ENCODE measurements around the gene APP. TPM values are rescaled to one million over a fixed set of nuclear protein-coding genes. Genes with fewer than 3 reads are reported as not detected.

Gene APP
- total RNA-seq, 2 experiments from 2014 or later, result 14.5 to 14.9 TPM

DNA sequence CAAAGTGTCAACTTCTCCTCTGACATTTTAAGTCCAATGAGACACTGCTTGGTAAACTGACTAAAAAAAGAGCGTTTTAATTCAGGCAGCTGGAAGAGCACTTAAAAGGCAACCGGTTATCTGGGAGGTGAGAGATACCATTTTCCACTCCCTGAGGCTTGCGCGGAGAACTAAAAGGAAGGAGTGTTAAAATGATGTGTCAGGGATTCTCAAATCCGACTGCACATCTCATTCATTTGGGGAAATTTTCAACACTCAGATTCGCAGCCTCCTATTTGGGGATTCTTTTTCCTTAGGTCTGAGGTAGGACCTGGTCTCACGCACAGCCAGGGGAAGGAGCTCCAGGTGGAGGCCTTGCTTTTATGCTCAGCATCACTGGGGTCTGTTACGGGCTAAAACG is 281.9 kb downstream of the APP start:
- ATAC-seq (no peak), DNase-seq (no peak)
- no peak overlapping the region for H3K4me3 Mint-ChIP-seq
- POLR2A ChIA-PET, result no interaction called here
- no peaks in the 10 kb centered on the region for H3K4me1 Mint-ChIP-seq (ENCODE audit: low read depth)
- CTCF ChIA-PET, result interaction anchor here (1.4 kb wide), 1 partner anchor 282 kb away, joined by 4 read pairs; no protein-coding TSS in a partner anchor
- H3K27me3 Mint-ChIP-seq (ENCODE audit: low read depth), result no peaks in the 10 kb centered on the region
- H3K36me3 Mint-ChIP-seq (ENCODE audit: low read depth), result no peaks in the 10 kb centered on the region
- H3K9me3 Mint-ChIP-seq (ENCODE audit: insufficient read depth), result no peaks in the 10 kb centered on the region
- H3K27ac Mint-ChIP-seq, result no peak overlapping the region

DNA sequence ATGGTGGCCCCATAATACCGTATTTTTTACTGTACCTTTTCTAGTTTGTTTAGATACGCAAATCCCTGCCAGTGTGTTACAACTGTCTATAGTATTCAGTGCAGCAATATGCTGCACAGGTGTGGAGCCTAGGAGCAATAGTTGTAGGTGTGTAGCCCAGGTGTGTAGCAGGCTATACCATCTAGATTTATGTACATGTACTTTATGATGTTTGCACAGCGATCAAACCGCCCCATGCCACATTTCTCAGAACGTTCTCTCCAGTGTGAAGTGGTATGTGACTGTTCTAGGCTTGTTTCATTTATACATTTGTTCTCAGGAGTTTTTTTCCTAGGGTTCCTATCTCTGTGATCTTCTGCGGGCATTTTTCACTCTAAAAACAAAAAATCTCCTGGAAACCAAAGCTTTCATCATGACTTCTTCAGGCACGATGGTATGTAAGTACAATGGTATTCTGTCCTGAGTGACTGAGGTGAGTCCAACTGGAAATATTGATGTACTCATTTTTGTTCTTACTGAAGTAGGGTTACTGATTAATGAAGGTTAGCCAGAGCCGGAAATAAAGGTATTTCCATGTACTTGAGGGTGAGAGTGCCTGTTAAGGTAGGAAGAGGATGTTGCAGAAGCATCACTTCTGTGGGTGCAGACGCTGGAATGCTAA is 282.8 kb downstream of the APP start:
- DNase-seq (no peak), ATAC-seq (no peak)
- no peaks in the 10 kb centered on the region for H3K9me3 Mint-ChIP-seq (ENCODE audit: insufficient read depth)
- no peaks in the 10 kb centered on the region for H3K27me3 Mint-ChIP-seq (ENCODE audit: low read depth)
- ChIA-PET CTCF (interaction anchor here (1.0 to 1.2 kb wide), 2 partner anchors 8 to 283 kb away, joined by 3 to 5 read pairs; partner anchors contain the start of gene APP), POLR2A (no interaction called here)
- H3K36me3 Mint-ChIP-seq (ENCODE audit: low read depth), result no peaks in the 10 kb centered on the region
- H3K4me3 Mint-ChIP-seq, result no peak overlapping the region
- no peak overlapping the region for H3K27ac Mint-ChIP-seq
- no peaks in the 10 kb centered on the region for H3K4me1 Mint-ChIP-seq (ENCODE audit: low read depth)

DNA sequence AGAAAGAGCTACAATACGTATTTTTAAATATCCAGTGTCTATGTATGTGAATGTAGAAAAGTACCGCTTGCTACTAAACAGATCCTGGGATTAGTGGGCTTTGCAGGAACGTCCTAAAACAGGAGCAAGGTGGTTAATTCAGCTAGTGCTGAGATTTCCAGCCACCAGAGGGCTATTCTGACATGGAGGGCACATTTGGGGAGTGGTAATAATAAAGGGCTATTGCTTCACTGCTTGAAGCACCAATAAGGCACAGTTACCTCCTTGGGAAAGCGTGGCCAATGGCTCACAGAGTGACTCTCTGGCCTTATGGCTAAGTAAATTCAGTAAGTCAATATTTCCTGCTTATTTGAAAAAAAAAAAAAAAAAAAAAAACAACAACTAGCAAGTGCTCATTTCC is 283.4 kb downstream of the APP start:
- no peaks in the 10 kb centered on the region for H3K9me3 Mint-ChIP-seq (ENCODE audit: insufficient read depth)
- H3K4me1 Mint-ChIP-seq (ENCODE audit: low read depth), result no peaks in the 10 kb centered on the region
- CTCF ChIA-PET, result interaction anchor here (1.0 to 1.2 kb wide), 2 partner anchors 9 to 283 kb away, joined by 3 to 5 read pairs; partner anchors contain the start of gene APP
- H3K27ac Mint-ChIP-seq, result no peak overlapping the region
- DNase-seq, result no peak
- no peak overlapping the region for H3K4me3 Mint-ChIP-seq
- H3K27me3 Mint-ChIP-seq (ENCODE audit: low read depth), result no peaks in the 10 kb centered on the region
- no peak for ATAC-seq
- POLR2A ChIA-PET, result no interaction called here
- H3K36me3 Mint-ChIP-seq (ENCODE audit: low read depth), result no peaks in the 10 kb centered on the region

GRCh38 chr21:25885880-25886279 is 284.7 kb downstream of the APP start:
- no peaks in the 10 kb centered on the region for H3K27me3 Mint-ChIP-seq (ENCODE audit: low read depth)
- no peak overlapping the region for H3K4me3 Mint-ChIP-seq
- H3K4me1 Mint-ChIP-seq (ENCODE audit: low read depth), result no peaks in the 10 kb centered on the region
- H3K27ac Mint-ChIP-seq, result no peak overlapping the region
- no peak for DNase-seq
- no peaks in the 10 kb centered on the region for H3K36me3 Mint-ChIP-seq (ENCODE audit: low read depth)
- ChIA-PET CTCF (no interaction called here), POLR2A (interaction anchor here (0.6 kb wide), 1 partner anchor 221 kb away, joined by 5 read pairs; no protein-coding TSS in a partner anchor)
- H3K9me3 Mint-ChIP-seq (ENCODE audit: insufficient read depth), result no peaks in the 10 kb centered on the region
- no peak for ATAC-seq

GRCh38 chr21:25885405-25885804 is 285.2 kb downstream of the APP start:
- H3K4me3 Mint-ChIP-seq, result no peak overlapping the region
- no peak overlapping the region for H3K27ac Mint-ChIP-seq
- DNase-seq (no peak), ATAC-seq (no peak)
- ChIA-PET POLR2A (no interaction called here), CTCF (interaction anchor here (5.1 kb wide), 1 partner anchor 11 kb away, joined by 22 read pairs; no protein-coding TSS in a partner anchor)
- H3K9me3 Mint-ChIP-seq (ENCODE audit: insufficient read depth), result no peaks in the 10 kb centered on the region
- no peaks in the 10 kb centered on the region for H3K36me3 Mint-ChIP-seq (ENCODE audit: low read depth)
- H3K27me3 Mint-ChIP-seq (ENCODE audit: low read depth), result no peaks in the 10 kb centered on the region
- no peaks in the 10 kb centered on the region for H3K4me1 Mint-ChIP-seq (ENCODE audit: low read depth)

- Mint-ChIP-seq H3K36me3 (ENCODE audit: low read depth) (no peaks in the 10 kb centered on the region), H3K4me1 (ENCODE audit: low read depth) (no peaks in the 10 kb centered on the region), H3K27ac (no peak overlapping the region), H3K9me3 (ENCODE audit: insufficient read depth) (no peaks in the 10 kb centered on the region), H3K27me3 (ENCODE audit: low read depth) (no peaks in the 10 kb centered on the region), H3K4me3 (no peak overlapping the region)
- DNase-seq, result no peak
- ChIA-PET POLR2A (no interaction called here), CTCF (interaction anchor here (0.6 to 5.1 kb wide), 3 partner anchors 12 to 1125 kb away, joined by 3 to 22 read pairs (median 4); partner anchors contain the start of gene APP)
- no peak for ATAC-seq
These were observed 286.3 kb downstream of the APP start for GRCh38 chr21:25884311-25884710.

DNA sequence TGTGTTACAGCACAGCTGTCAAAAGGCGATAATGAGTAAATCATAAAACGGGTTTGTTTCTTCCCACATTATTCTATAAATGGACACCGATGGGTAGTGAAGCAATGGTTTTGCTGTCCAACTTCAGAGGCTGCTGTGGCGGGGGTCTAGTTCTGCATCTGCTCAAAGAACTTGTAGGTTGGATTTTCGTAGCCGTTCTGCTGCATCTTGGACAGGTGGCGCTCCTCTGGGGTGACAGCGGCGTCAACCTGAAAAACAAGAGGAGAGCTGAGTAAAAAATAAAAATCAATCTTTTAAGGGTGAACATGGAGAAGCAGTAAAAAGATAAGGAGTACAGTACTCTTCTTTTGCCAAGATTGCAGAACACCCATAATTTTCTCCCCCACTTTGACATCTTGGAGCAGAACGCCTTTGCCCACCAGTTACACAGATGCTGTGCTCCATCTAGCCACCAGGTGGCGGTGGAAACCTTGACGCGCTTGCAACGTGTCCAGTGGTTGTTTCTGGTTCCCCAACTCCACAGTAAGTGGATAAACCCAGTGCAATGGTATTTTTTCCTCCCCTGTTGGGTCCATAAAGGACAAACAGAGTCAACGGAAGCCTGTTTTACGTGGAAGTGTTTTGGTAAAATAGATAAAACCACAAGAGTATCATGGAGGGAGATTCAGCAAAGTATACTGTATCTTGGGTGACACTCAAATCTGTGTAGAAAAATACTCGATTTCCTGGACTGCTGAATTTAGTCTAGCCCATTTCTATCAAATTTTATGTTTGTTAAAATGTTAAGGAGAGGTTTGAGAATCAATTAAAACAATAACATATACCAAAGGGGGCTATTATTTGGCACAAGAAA is 288.8 kb downstream of the APP start:
- Mint-ChIP-seq H3K4me1 (ENCODE audit: low read depth) (no peaks in the 10 kb centered on the region), H3K27me3 (ENCODE audit: low read depth) (no peaks in the 10 kb centered on the region), H3K27ac (no peak overlapping the region), H3K36me3 (ENCODE audit: low read depth) (no peaks in the 10 kb centered on the region), H3K4me3 (no peak overlapping the region), H3K9me3 (ENCODE audit: insufficient read depth) (no peaks in the 10 kb centered on the region)
- POLR2A ChIA-PET, result no interaction called here
- ATAC-seq (peak; percentile 80), DNase-seq (peak; percentile 73)
- CTCF ChIA-PET, result interaction anchor here (0.5 to 5.1 kb wide), 11 partner anchors 9 to 288 kb away, joined by 3 to 22 read pairs (median 3); partner anchors contain the start of gene APP

- H3K36me3 Mint-ChIP-seq (ENCODE audit: low read depth), result no peaks in the 10 kb centered on the region
- no peaks in the 10 kb centered on the region for H3K4me1 Mint-ChIP-seq (ENCODE audit: low read depth)
- ATAC-seq, result no peak
- DNase-seq, result no peak
- no peak overlapping the region for H3K4me3 Mint-ChIP-seq
- ChIA-PET CTCF (interaction anchor here (0.8 to 2.0 kb wide), 5 partner anchors 14 to 296 kb away, joined by 3 to 5 read pairs (median 3); no protein-coding TSS in a partner anchor), POLR2A (no interaction called here)
- no peaks in the 10 kb centered on the region for H3K27me3 Mint-ChIP-seq (ENCODE audit: low read depth)
- H3K27ac Mint-ChIP-seq, result no peak overlapping the region
- no peaks in the 10 kb centered on the region for H3K9me3 Mint-ChIP-seq (ENCODE audit: insufficient read depth)
These were observed 291.4 kb downstream of the APP start for GRCh38 chr21:25879203-25879602.

- no peak overlapping the region for H3K27ac Mint-ChIP-seq
- no peak for ATAC-seq
- H3K4me3 Mint-ChIP-seq, result no peak overlapping the region
- DNase-seq, result no peak
- ChIA-PET CTCF (interaction anchor here (0.8 to 1.6 kb wide), 3 partner anchors 15 to 292 kb away, joined by 3 to 5 read pairs (median 4); partner anchors contain the start of gene APP), POLR2A (no interaction called here)
- no peaks in the 10 kb centered on the region for H3K4me1 Mint-ChIP-seq (ENCODE audit: low read depth)
- no peaks in the 10 kb centered on the region for H3K9me3 Mint-ChIP-seq (ENCODE audit: insufficient read depth)
- H3K36me3 Mint-ChIP-seq (ENCODE audit: low read depth), result no peaks in the 10 kb centered on the region
- no peaks in the 10 kb centered on the region for H3K27me3 Mint-ChIP-seq (ENCODE audit: low read depth)
These were observed 292.2 kb downstream of the APP start for GRCh38 chr21:25878344-25878743.

- Mint-ChIP-seq H3K27me3 (ENCODE audit: low read depth) (no peaks in the 10 kb centered on the region), H3K9me3 (ENCODE audit: insufficient read depth) (no peaks in the 10 kb centered on the region), H3K4me1 (ENCODE audit: low read depth) (no peaks in the 10 kb centered on the region), H3K36me3 (ENCODE audit: low read depth) (no peaks in the 10 kb centered on the region), H3K27ac (no peak overlapping the region), H3K4me3 (no peak overlapping the region)
- ATAC-seq, result no peak
- no peak for DNase-seq
- POLR2A ChIA-PET, result no interaction called here
- CTCF ChIA-PET, result interaction anchor here (0.7 to 1.0 kb wide), 2 partner anchors 9 to 10 kb away, joined by 4 read pairs; no protein-coding TSS in a partner anchor
These were observed 298.3 kb downstream of the APP start for GRCh38 chr21:25872271-25872670.

DNA sequence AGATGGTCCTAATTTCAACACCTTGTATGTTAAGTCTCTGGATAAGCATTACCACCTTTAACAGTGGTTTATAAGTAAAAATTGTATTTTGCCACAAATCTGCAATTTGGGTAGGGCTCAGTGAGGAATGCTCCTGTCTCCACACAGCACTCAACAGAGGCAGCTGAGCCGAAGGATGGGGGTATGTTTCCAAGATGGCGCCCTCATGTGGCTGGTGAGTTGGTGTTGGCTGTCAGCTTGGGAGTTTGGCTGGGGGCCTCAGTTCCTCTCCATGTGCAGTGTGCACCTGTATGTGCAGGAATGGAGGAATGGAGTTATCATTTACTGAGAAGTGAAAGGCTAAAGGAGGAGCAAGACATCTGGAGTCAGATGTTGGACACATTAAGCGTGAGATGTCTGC is 299.0 kb downstream of the APP start:
- no peak overlapping the region for H3K4me3 Mint-ChIP-seq
- no peaks in the 10 kb centered on the region for H3K36me3 Mint-ChIP-seq (ENCODE audit: low read depth)

GRCh38 chr21:25870084-25870483 is 300.5 kb downstream of the APP start:
- Mint-ChIP-seq H3K4me1 (ENCODE audit: low read depth) (peaks cover 8% of the 10 kb centered on the region), H3K36me3 (ENCODE audit: low read depth) (no peaks in the 10 kb centered on the region), H3K9me3 (ENCODE audit: insufficient read depth) (no peaks in the 10 kb centered on the region), H3K27me3 (ENCODE audit: low read depth) (peaks cover 3% of the 10 kb centered on the region), H3K27ac (no peak overlapping the region), H3K4me3 (no peak overlapping the region)
- CTCF ChIA-PET, result no interaction called here
- POLR2A ChIA-PET, result no interaction called here
- no peak for DNase-seq
- ATAC-seq, result no peak

More for the DNA sequence above, 299.0 kb downstream of the APP start:
- Mint-ChIP-seq H3K4me1 (ENCODE audit: low read depth) (no peaks in the 10 kb centered on the region), H3K9me3 (ENCODE audit: insufficient read depth) (no peaks in the 10 kb centered on the region), H3K27ac (no peak overlapping the region), H3K27me3 (ENCODE audit: low read depth) (no peaks in the 10 kb centered on the region)
- ChIA-PET POLR2A (no interaction called here), CTCF (interaction anchor here (0.7 kb wide), 1 partner anchor 9 kb away, joined by 4 read pairs; no protein-coding TSS in a partner anchor)
- no peak for DNase-seq
- no peak for ATAC-seq

Data from activated CD8-positive, alpha-beta T cell treated with anti-CD3 and anti-CD28 coated beads, Interleukin-2, amount 10 ng/mL, durations not matched to agents 7 days and 5 days (primary cell).